Measurements from ENCODE around the gene DSC1. TPM values are rescaled to one million over a fixed set of nuclear protein-coding genes. Genes with fewer than 3 reads are reported as not detected.

The DSC1 gene
- total and polyA plus RNA-seq, 2 of the 8 experiments (the other 6 are each of a cell fraction or from before 2014, with no cell fraction given), result 0.02 TPM; not detected in 1

DNA sequence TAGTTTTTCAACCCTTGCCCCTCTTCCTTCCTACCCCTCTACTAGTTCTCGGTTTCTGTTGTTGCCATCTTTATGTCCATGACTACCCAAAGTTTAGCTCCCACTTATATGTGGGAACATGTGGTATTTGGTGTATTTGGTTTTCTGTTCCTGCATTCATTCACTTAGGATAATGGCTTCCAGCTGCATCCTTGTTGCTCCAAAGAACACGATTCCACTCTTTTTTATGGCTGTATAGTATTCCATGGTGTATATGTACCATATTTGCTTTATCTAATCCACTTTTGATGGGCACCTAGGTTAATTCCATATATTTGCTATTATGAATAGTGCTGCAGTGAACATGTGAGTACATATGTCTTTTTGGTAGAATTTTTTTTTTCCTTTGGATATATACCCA is 20.6 kb upstream of the DSC1 start:
- Histone ChIP-seq H2BK15ac (ENCODE audit: low read length) (no peak overlapping the region), H2AFZ (ENCODE audit: low read length) (no peak overlapping the region), H3K4ac (replicated peaks; ENCODE audit: insufficient read length, low read depth, low read length) (no peak overlapping the region), H3K79me1 (ENCODE audit: low read depth, low read length) (no peaks in the 10 kb centered on the region), H3K4me2 (ENCODE audit: insufficient read depth in 1 of 2, low read depth in 2 of 2, low read length in 2 of 2) (no peak overlapping the region), H3K23ac (ENCODE audit: insufficient read length) (no peak overlapping the region), H4K91ac (replicated peaks; ENCODE audit: insufficient read length, low read length) (no peak overlapping the region), H2BK120ac (replicated peaks; ENCODE audit: low read depth, low read length) (no peak overlapping the region), H2BK20ac (ENCODE audit: low read length) (no peak overlapping the region), H4K8ac (ENCODE audit: extremely low read depth, insufficient read depth, low read length) (no peak overlapping the region), H3K18ac (ENCODE audit: extremely low read depth, low read length) (no peak overlapping the region), H3K36me3 (ENCODE audit: control insufficient read depth in 2 of 4, insufficient read depth in 4 of 4, low read length in 3 of 4) (no peaks in the 10 kb centered on the region), H3K4me1 (replicated peaks in 1 of 4; ENCODE audit: control insufficient read depth in 3 of 4, insufficient read depth in 4 of 4, low read length in 3 of 4) (no peaks in the 10 kb centered on the region), H2BK12ac (ENCODE audit: low read depth, low read length) (no peak overlapping the region), H3K4me3 (ENCODE audit: extremely low read depth in 1 of 4, insufficient read depth in 2 of 4, low read depth in 3 of 4, low read length in 4 of 4) (no peak overlapping the region), H3K79me2 (ENCODE audit: control insufficient read depth in 1 of 2, insufficient read depth in 2 of 2, low read length in 2 of 2) (no peaks in the 10 kb centered on the region), H3K9ac (replicated peaks in 1 of 4; ENCODE audit: extremely low read depth in 1 of 4, low read depth in 3 of 4, low read length in 3 of 4) (no peak overlapping the region), H3K56ac (replicated peaks; ENCODE audit: insufficient read length, low read depth, low read length) (no peak overlapping the region), H3K14ac (ENCODE audit: insufficient read length) (no peak overlapping the region), H3K27me3 (replicated peaks in 1 of 4; ENCODE audit: control insufficient read depth in 3 of 4, extremely low read depth in 1 of 4, insufficient read depth in 3 of 4, low read length in 3 of 4) (no peaks in the 10 kb centered on the region), H4K20me1 (replicated peaks in 1 of 2; ENCODE audit: control insufficient read depth in 1 of 2, insufficient read depth in 2 of 2, low read length in 2 of 2) (no peaks in the 10 kb centered on the region), H2AK5ac (ENCODE audit: low read depth, low read length) (no peak overlapping the region), H4K5ac (ENCODE audit: insufficient read length, low read depth, low read length) (no peak overlapping the region), H2BK5ac (ENCODE audit: low read depth, low read length) (no peak overlapping the region), H3K9me3 (ENCODE audit: insufficient read depth in 2 of 2, low read depth in 1 of 2, low read length in 1 of 2) (peaks cover 0 to 4% of the 10 kb centered on the region in 2 experiments; a peak in 1 of 4 replicates), H3K23me2 (ENCODE audit: low read depth, low read length) (no peaks in the 10 kb centered on the region), H3K27ac (ENCODE audit: low read depth, low read length) (no peak overlapping the region)
- CTCF ChIA-PET (ENCODE audit: partially characterized antibody), result interaction anchor here (1.0 kb wide), 1 partner anchor 19 kb away, joined by 3 read pairs; no protein-coding TSS in a partner anchor
- WGBS, 2 experiments (ENCODE audit: extremely low coverage in 1 of 2, insufficient coverage in 1 of 2, insufficient read length in 1 of 2, insufficient replicate concordance in 2 of 2, low coverage in 1 of 2, low lambda C conversion rate in 2 of 2, missing lambda C conversion rate in 1 of 2), result 93% methylated on average over 2 of the region's 2 CpGs; no CpG with 5 or more reads in 1 of the 2 experiments
- DNase-seq (ENCODE audit: low read depth in 1 of 2, low spot score in 2 of 2), result no peak
- no peak for FAIRE-seq
- POLR2A ChIA-PET (ENCODE audit: partially characterized antibody), result no interaction called here
